Choroid plexus epithelial cell (primary cell): ENCODE data around the gene ARHGAP1.

ENCODE experiments used
- DNase-seq: peaks from one replicate; pipeline ENCODE4 v3.0.0-alpha.2; 2010; ENCODE audit warnings: low read depth
- H3K4me3 ChIP-seq: 2 replicates; pipeline ENCODE4 v1.5.1; 2011; ENCODE audit warnings: low read depth, mild to moderate bottlenecking, control low read depth, low read length, moderate library complexity
- TF ChIP-seq, protein P1 (sequence below): conservative IDR thresholded peaks from 2 replicates; pipeline ENCODE4 v1.5.1; 2011; ENCODE audit warnings: low read depth, mild to moderate bottlenecking, control low read depth, inconsistent platforms, low read length, moderate library complexity

ARHGAP1 gene

DNA sequence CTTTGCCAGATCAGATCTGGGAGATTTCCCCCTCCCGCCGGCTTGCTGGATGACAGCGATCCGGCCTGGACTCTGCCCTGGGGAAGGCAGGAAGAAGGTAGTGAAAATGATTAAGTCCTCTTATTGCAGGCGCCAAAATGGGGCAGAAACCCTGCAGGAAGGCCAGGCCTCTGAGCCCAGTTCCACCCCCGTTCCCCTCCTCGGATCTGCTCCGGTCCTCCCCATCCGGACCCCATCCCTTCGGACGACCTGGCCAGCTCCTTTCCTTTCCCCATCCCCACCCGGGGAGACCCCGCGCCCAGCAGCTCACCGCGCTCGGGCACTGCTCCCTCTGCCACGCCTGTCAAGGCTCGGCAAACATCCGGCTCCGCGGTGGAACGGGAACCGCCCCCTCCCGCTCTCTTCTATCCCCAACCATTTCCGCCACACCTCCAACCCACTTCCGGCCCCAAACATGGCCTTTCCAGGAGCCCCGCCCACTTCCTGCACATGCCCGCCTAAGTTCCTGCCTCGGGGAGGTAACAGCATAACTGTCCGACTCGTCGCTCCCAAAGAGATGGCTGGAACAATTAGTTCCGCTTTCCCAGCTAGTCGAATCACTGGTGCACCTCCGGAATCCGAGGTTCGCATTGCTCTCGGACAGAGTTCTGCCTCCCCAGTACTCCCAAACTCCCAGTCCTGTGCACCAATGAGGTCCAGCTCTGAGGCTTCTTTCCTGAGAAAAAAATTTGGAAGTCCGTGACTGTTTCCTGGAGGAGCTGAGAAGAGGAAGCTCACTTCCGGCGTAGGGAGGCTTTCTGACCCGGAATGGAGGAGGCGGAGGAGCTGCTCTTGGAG is at the start of gene ARHGAP1, which contains the start of gene ZNF408:
TSS of gene ARHGAP1 (minus strand) at position 379 of the 837 bp plus-strand sequence. CDS start 4,512 bp downstream, outside the sequence.
TSS of gene ZNF408 (plus strand) at position 791 of the 837 bp plus-strand sequence. CDS start at position 808, 17 bp downstream.
- peak; percentile 99 for DNase-seq
- TF ChIP-seq, protein P1, sequence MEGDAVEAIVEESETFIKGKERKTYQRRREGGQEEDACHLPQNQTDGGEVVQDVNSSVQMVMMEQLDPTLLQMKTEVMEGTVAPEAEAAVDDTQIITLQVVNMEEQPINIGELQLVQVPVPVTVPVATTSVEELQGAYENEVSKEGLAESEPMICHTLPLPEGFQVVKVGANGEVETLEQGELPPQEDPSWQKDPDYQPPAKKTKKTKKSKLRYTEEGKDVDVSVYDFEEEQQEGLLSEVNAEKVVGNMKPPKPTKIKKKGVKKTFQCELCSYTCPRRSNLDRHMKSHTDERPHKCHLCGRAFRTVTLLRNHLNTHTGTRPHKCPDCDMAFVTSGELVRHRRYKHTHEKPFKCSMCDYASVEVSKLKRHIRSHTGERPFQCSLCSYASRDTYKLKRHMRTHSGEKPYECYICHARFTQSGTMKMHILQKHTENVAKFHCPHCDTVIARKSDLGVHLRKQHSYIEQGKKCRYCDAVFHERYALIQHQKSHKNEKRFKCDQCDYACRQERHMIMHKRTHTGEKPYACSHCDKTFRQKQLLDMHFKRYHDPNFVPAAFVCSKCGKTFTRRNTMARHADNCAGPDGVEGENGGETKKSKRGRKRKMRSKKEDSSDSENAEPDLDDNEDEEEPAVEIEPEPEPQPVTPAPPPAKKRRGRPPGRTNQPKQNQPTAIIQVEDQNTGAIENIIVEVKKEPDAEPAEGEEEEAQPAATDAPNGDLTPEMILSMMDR = no peak
- peak within 1 kb of the TSS; percentile 96 for H3K4me3 ChIP-seq

- no peak for DNase-seq
- H3K4me3 ChIP-seq = no peak overlapping the region
- TF ChIP-seq, protein P1 = no peak
These were observed 46.7 kb upstream of the ARHGAP1 start for GRCh38 chr11:46747150-46747549.

DNA sequence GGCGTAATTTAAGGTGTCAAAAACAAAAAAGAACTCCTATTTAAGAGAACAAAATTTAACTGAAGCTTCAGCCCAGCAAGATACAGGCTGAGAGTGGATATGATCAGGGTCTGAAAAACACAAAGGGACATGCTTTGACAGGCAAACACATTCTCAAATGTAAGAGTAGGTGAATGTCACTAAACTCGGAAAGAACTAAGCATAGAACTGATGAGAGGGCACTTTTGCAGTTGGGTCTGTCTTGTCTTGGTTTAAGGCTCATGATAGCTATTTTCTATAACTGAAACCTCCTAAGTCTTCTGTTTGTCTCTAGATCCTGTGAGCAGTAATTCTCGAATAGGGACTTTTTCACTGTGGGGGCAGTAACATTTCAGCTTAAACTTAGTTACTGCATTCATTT is 45.6 kb upstream of the ARHGAP1 start:
- TF ChIP-seq, protein P1 = no peak
- H3K4me3 ChIP-seq = no peak overlapping the region
- DNase-seq = no peak

DNA sequence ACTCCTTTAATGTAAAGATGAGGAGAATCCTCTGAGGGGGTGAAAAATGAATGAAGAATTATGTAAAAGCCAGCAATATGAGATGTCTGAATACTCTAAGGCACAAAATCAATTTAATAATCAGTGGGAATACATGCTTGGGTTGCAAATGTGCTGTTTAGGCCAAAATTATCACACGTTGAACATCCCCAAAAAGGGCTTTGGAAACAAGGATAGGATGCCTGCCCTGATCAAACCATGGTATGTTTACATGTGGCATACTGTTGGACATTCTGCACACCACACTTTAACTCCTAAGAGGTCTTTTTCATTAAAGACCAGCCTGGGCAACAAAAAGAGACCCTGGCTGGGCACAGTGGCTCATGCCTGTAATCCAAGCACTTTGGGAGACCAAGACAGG is 44.9 kb upstream of the ARHGAP1 start:
- no peak overlapping the region for H3K4me3 ChIP-seq
- TF ChIP-seq, protein P1 = no peak
- DNase-seq = no peak

- peak; percentile 94 for DNase-seq
- no peak overlapping the region for H3K4me3 ChIP-seq
- TF ChIP-seq, protein P1 = peak; percentile 3
These were observed 43.4 kb upstream of the ARHGAP1 start for GRCh38 chr11:46743693-46744339.

GRCh38 chr11:46743043-46743442 is 42.6 kb upstream of the ARHGAP1 start:
- TF ChIP-seq, protein P1 = no peak
- H3K4me3 ChIP-seq = no peak overlapping the region
- DNase-seq = no peak
